HepG2 (cell line): ENCODE results near the gene PROX1. TPM values are rescaled to one million over a fixed set of nuclear protein-coding genes. Genes with fewer than 3 reads are reported as not detected.
A peak's percentile ranks its signal among the peaks of the same experiment; 100 is the strongest.

Source experiments
- ATM ChIP-seq: fragments of 450-650 bp; IDR thresholded peaks from 2 replicates; pipeline ENCODE4 v1.7.1; 2017; ENCODE audit warnings: mild to moderate bottlenecking, borderline replicate concordance
- CBX5 ChIP-seq: sonication (generic); formaldehyde crosslinking; IDR thresholded peaks from 2 replicates; pipeline ENCODE4 v1.4.0; 2020; ENCODE audit warnings: missing genetic modification reagents, borderline replicate concordance
- HNRNPK ChIP-seq: fragments of 200-400 bp; formaldehyde crosslinking; IDR thresholded peaks from 2 replicates; pipeline ENCODE4 v1.6.1; 2018; ENCODE audit warnings: low read length, low read depth, moderate library complexity, mild to moderate bottlenecking; ENCODE audit not compliant: poor library complexity, severe bottlenecking
- MBD4 ChIP-seq: IDR thresholded peaks from 2 replicates; pipeline ENCODE4 v1.6.1; 2012; ENCODE audit warnings: low read length, inconsistent platforms, borderline replicate concordance
- MYNN ChIP-seq: sonication (generic); formaldehyde crosslinking; IDR thresholded peaks from 2 replicates; pipeline ENCODE4 v1.4.0; 2020; ENCODE audit warnings: mild to moderate bottlenecking, low read depth, missing genetic modification reagents
- ZNF260 ChIP-seq: sonication (generic); formaldehyde crosslinking; IDR thresholded peaks from 2 replicates; pipeline ENCODE4 v1.4.0; 2020; ENCODE audit warnings: missing genetic modification reagents, low read depth, mild to moderate bottlenecking, borderline replicate concordance
- ZNF280D ChIP-seq: sonication (generic); formaldehyde crosslinking; IDR thresholded peaks from 2 replicates; pipeline ENCODE4 v1.5.1; 2020; ENCODE audit warnings: mild to moderate bottlenecking, missing genetic modification reagents
- ZNF605 ChIP-seq: sonication (generic); formaldehyde crosslinking; IDR thresholded peaks from 2 replicates; pipeline ENCODE4 v1.8.0; 2022; ENCODE audit warnings: mild to moderate bottlenecking, missing genetic modification reagents
- ZNF646 ChIP-seq: sonication (generic); formaldehyde crosslinking; IDR thresholded peaks from 2 replicates; pipeline ENCODE4 v1.9.0; 2021; ENCODE audit warnings: mild to moderate bottlenecking, missing genetic modification reagents
- ZNF768 ChIP-seq: sonication (generic); formaldehyde crosslinking; IDR thresholded peaks from 2 replicates; pipeline ENCODE4 v1.4.0; 2020; ENCODE audit warnings: missing genetic modification reagents
- polyA plus RNA-seq, 8 experiments: library from polyadenylated mRNA; depleted of rRNA in 3 of 8; stranded (reverse) in 7 of 8; unstranded in 1 of 8; fragments of >200 nt; fragmentation: Illumina TruSeq in 4 of 8; extraction: Trizol in 4 of 8; gene quantifications; 2 replicates each; pipeline versions ENCODE4 v1.2.1 to v1.2.3, GENCODE V29; 2011 to 2016; ENCODE audit warnings: low read depth in 4 of 8, missing spikeins in 1 of 8, mixed read lengths in 1 of 8; ENCODE audit not compliant: insufficient read depth in 1 of 8
- total RNA-seq, 5 experiments: library from RNA; depleted of rRNA; stranded (reverse); fragments of >200 nt; fragmentation: Illumina TruSeq; extraction: Trizol; gene quantifications; 2 replicates each; pipeline ENCODE4 v1.2.3, GENCODE V29; 2016; ENCODE audit warnings: low read depth in 1 of 5
- TF ChIP-seq, protein P1 (sequence below): sonication (generic); formaldehyde crosslinking; IDR thresholded peaks from 2 replicates; pipeline ENCODE4 v1.4.0; 2020; ENCODE audit warnings: missing genetic modification reagents
- TF ChIP-seq, protein P2 (sequence below), 2 experiments: sonication (generic) in 1 of 2; formaldehyde crosslinking in 1 of 2; IDR thresholded peaks; 2 replicates each; pipeline versions ENCODE4 v1.4.0 to v1.6.1; 2016 to 2020; ENCODE audit warnings: borderline replicate concordance in 1 of 2, low read depth in 1 of 2, mild to moderate bottlenecking in 1 of 2, missing genetic modification reagents in 1 of 2

Gene PROX1
- total and polyA plus RNA-seq, 2 of the 13 experiments (the other 11 are each of a cell fraction or from before 2014, with no cell fraction given): 12.3 to 30.2 TPM

DNA sequence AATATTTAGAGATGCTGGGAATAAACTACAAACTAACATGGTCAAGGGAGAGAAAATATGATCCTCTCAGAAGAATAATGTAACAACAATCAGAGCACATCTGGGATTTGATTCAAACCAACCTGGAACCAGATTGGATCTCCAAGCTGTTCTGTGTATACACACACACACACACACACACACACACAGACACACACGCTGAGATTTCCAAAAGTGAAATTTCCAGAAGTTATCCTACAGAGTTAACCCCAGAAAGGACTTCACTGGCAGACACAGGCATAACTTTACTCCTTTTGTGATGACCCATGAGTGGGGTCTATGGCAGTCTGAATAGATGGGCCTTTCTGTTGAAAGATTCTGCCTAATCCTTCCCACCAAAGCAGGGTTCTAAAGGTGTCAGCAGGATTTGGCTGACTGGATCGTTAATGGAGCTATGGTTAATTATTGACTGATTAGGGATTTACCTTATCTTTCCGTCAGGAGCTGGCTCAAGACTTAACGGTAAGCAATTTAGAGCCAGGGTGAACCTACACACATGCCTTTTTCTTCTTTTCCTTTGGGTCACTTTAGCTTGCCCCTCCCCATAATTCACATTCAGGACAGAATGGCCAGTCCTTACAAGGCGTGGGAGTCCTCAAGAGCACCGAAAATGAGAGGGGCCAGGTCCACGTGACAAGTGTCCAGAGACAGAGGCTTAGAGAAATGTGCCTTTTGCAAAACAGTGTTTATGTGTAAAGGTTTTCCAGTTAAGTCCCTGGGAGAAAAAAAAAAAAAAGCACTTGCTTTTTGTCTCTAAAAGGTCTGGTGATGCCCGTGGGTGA is 10.9 kb upstream of the PROX1 start (continued):
- TF ChIP-seq ZNF646 (CRISPR knock-in tag) (peak; percentile 56; the same call in 1 of the 2 replicates), ZNF768 (CRISPR knock-in tag) (no peak), ZNF605 (CRISPR knock-in tag) (0 out of 2 replicates have a peak, but pooled peaks have one; percentile 24), HNRNPK (no peak), ATM (no peak), MYNN (CRISPR knock-in tag) (no peak), CBX5 (CRISPR knock-in tag) (no peak), ZNF260 (CRISPR knock-in tag) (no peak), ZNF280D (CRISPR knock-in tag) (no peak), MBD4 (no peak)
- TF ChIP-seq, protein P1, sequence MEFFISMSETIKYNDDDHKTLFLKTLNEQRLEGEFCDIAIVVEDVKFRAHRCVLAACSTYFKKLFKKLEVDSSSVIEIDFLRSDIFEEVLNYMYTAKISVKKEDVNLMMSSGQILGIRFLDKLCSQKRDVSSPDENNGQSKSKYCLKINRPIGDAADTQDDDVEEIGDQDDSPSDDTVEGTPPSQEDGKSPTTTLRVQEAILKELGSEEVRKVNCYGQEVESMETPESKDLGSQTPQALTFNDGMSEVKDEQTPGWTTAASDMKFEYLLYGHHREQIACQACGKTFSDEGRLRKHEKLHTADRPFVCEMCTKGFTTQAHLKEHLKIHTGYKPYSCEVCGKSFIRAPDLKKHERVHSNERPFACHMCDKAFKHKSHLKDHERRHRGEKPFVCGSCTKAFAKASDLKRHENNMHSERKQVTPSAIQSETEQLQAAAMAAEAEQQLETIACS (CRISPR knock-in tag): no peak
- TF ChIP-seq, protein P2, sequence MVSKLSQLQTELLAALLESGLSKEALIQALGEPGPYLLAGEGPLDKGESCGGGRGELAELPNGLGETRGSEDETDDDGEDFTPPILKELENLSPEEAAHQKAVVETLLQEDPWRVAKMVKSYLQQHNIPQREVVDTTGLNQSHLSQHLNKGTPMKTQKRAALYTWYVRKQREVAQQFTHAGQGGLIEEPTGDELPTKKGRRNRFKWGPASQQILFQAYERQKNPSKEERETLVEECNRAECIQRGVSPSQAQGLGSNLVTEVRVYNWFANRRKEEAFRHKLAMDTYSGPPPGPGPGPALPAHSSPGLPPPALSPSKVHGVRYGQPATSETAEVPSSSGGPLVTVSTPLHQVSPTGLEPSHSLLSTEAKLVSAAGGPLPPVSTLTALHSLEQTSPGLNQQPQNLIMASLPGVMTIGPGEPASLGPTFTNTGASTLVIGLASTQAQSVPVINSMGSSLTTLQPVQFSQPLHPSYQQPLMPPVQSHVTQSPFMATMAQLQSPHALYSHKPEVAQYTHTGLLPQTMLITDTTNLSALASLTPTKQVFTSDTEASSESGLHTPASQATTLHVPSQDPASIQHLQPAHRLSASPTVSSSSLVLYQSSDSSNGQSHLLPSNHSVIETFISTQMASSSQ (IDR thresholded peaks at IDR 0.05; ENCODE audit: low read depth): peak; percentile 77
- TF ChIP-seq, protein P2 (CRISPR knock-in tag; IDR thresholded peaks at IDR 0.05; ENCODE audit: borderline replicate concordance): peak; percentile 81; the same call in 1 of the 2 replicates
